WTC11 (cell line): Measurements from ENCODE around the gene PRSS56. TPM values are rescaled to one million over a fixed set of nuclear protein-coding genes. Genes with fewer than 3 reads are reported as not detected.

ENCODE experiments used
- ATAC-seq: fragments of 200-7000 bp; cut with Tn5 transposase; 2 replicates; pipeline ENCODE4 v1.10.0; 2021; ENCODE audit warnings: mild to moderate bottlenecking, moderate library complexity
- CTCF ChIA-PET: fragments of 300-600 bp; sonication (Branson Sonifier 250); formaldehyde crosslinking; loops from one replicate; lab custom pipeline; 2021; ENCODE audit warnings: antibody characterized with exemption; lab: Charles Lee
- POLR2A ChIA-PET: fragments of 350-600 bp; sonication (Branson Sonifier 250); formaldehyde crosslinking; loops from one replicate; lab custom pipeline; 2021; ENCODE audit warnings: antibody characterized with exemption; lab: Charles Lee
- DNase-seq: peaks from one replicate; pipeline ENCODE4 v3.0.0; 2021; ENCODE audit warnings: low spot score
- H3K27ac Mint-ChIP-seq: 2 replicates; pipeline ENCODE4 v1.8.0; 2021; ENCODE audit warnings: mixed read lengths
- H3K27me3 Mint-ChIP-seq: 2 replicates; pipeline ENCODE4 v1.8.0; 2021; ENCODE audit warnings: low read depth, mild to moderate bottlenecking, moderate library complexity, mixed read lengths
- H3K36me3 Mint-ChIP-seq: 2 replicates; pipeline ENCODE4 v1.8.0; 2021; ENCODE audit warnings: mixed read lengths
- H3K4me1 Mint-ChIP-seq: 2 replicates; pipeline ENCODE4 v1.8.0; 2022; ENCODE audit warnings: mixed read lengths
- H3K4me3 Mint-ChIP-seq: 2 replicates; pipeline ENCODE4 v1.8.0; 2021; ENCODE audit warnings: mild to moderate bottlenecking, moderate library complexity, mixed read lengths
- H3K9me3 Mint-ChIP-seq: 2 replicates; pipeline ENCODE4 v1.8.0; 2021; ENCODE audit warnings: mixed read lengths
- CBFB ChIP-seq: sonication (generic); formaldehyde crosslinking; IDR thresholded peaks from 2 replicates; pipeline ENCODE4 v1.8.1; 2022; ENCODE audit warnings: mild to moderate bottlenecking, low read depth, missing genetic modification reagents
- CREB1 ChIP-seq: sonication (generic); formaldehyde crosslinking; IDR thresholded peaks from 2 replicates; pipeline ENCODE4 v1.8.0; 2023; ENCODE audit warnings: mild to moderate bottlenecking, missing genetic modification reagents
- E2F5 ChIP-seq: sonication (generic); formaldehyde crosslinking; IDR thresholded peaks from 2 replicates; pipeline ENCODE4 v1.8.1; 2022; ENCODE audit warnings: mild to moderate bottlenecking, moderate library complexity, missing genetic modification reagents
- ESRRA ChIP-seq: sonication (generic); formaldehyde crosslinking; IDR thresholded peaks from 2 replicates; pipeline ENCODE4 v1.8.1; 2022; ENCODE audit warnings: mild to moderate bottlenecking, missing genetic modification reagents, borderline replicate concordance
- FOXP4 ChIP-seq: sonication (generic); formaldehyde crosslinking; IDR thresholded peaks from 2 replicates; pipeline ENCODE4 v1.8.0; 2022; ENCODE audit warnings: mild to moderate bottlenecking, missing genetic modification reagents
- IRF2 ChIP-seq: sonication (generic); formaldehyde crosslinking; IDR thresholded peaks from 2 replicates; pipeline ENCODE4 v1.8.0; 2022; ENCODE audit warnings: low read depth, missing genetic modification reagents, borderline replicate concordance
- NR2C2 ChIP-seq: sonication (generic); formaldehyde crosslinking; IDR thresholded peaks from 2 replicates; pipeline ENCODE4 v1.8.0; 2022; ENCODE audit warnings: mild to moderate bottlenecking, missing genetic modification reagents
- PRRX2 ChIP-seq: fragments of 250-450 bp; sonication (Bioruptor Pico); IDR thresholded peaks from 2 replicates; pipeline ENCODE4 v1.8.0; 2021; ENCODE audit warnings: mild to moderate bottlenecking
- TEAD4 ChIP-seq: sonication (generic); formaldehyde crosslinking; IDR thresholded peaks from 2 replicates; pipeline ENCODE4 v1.8.0; 2022; ENCODE audit warnings: mild to moderate bottlenecking, missing genetic modification reagents
- ZNF138 ChIP-seq: sonication (generic); formaldehyde crosslinking; conservative IDR thresholded peaks from 2 replicates; pipeline ENCODE4 v1.8.1; 2022; ENCODE audit warnings: mild to moderate bottlenecking, moderate library complexity, missing genetic modification reagents
- ZNF425 ChIP-seq: fragments of 250-450 bp; sonication (Bioruptor Pico); conservative IDR thresholded peaks from 2 replicates; pipeline ENCODE4 v1.9.0; 2021; ENCODE audit warnings: mild to moderate bottlenecking
- total RNA-seq: library from RNA; stranded (reverse); gene quantifications from 3 replicates; pipeline ENCODE4 v1.2.3, GENCODE V29; 2021
- TF ChIP-seq, protein P1 (sequence below): fragments of 250-450 bp; sonication (Bioruptor Pico); IDR thresholded peaks from 2 replicates; pipeline ENCODE4 v1.9.0; 2021; ENCODE audit warnings: mild to moderate bottlenecking
- TF ChIP-seq, protein P2 (sequence below): sonication (generic); formaldehyde crosslinking; IDR thresholded peaks from 2 replicates; pipeline ENCODE4 v1.8.1; 2023; ENCODE audit warnings: mild to moderate bottlenecking, missing genetic modification reagents
- TF ChIP-seq, protein P3 (sequence below): sonication (generic); formaldehyde crosslinking; IDR thresholded peaks from 2 replicates; pipeline ENCODE4 v1.8.0; 2022; ENCODE audit warnings: mild to moderate bottlenecking, missing genetic modification reagents

PRSS56 gene
- total RNA-seq, 1 experiment from 2014 or later: not detected

DNA sequence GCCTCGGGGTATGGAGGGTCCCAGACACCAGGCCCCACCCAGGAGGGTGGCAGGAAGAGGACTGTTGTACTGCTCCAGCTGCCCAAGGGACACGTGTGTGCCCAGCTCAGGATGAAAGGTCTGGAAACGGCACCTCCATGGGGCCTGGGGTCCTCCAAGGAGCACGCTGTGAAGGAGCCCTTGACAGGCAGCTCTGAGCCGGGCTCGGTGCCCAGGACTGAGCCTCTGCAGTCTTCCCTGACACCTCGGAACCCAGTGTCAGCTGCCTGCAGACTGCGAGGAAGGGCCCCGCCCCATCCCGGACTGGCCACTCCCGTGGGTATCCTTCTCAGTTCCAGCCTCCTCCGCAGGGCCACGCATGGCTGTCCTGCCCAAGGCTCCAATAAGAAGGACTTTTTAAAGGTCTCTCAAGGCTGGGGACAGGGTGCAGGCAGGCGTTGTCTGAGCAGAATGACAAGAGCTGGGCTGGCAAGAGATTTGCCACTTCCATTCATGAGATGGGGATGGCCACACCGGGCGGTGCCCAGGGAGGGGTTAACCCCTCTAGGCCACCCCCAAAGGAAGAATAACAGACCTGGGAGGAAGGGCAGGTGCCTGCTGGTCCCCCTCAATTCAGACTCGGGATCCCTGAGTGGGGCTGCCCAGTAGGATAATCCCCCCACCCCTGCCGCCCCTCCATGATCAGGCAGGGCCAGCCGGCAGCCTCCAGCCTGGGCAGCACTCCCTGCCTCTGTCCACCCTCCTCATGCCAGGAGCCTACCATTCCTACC, 41.4 kb upstream of the PRSS56 start (continued):
- TF ChIP-seq E2F5: no peak
- no peak for TF ChIP-seq CBFB (CRISPR knock-in tag)
- TF ChIP-seq, protein P1, sequence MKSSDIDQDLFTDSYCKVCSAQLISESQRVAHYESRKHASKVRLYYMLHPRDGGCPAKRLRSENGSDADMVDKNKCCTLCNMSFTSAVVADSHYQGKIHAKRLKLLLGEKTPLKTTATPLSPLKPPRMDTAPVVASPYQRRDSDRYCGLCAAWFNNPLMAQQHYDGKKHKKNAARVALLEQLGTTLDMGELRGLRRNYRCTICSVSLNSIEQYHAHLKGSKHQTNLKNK: no peak
- TF ChIP-seq PRRX2 (CRISPR knock-in tag): no peak
- TF ChIP-seq ZNF138 (CRISPR knock-in tag): no peak
- TF ChIP-seq, protein P2, sequence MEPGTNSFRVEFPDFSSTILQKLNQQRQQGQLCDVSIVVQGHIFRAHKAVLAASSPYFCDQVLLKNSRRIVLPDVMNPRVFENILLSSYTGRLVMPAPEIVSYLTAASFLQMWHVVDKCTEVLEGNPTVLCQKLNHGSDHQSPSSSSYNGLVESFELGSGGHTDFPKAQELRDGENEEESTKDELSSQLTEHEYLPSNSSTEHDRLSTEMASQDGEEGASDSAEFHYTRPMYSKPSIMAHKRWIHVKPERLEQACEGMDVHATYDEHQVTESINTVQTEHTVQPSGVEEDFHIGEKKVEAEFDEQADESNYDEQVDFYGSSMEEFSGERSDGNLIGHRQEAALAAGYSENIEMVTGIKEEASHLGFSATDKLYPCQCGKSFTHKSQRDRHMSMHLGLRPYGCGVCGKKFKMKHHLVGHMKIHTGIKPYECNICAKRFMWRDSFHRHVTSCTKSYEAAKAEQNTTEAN: no peak
- no peak for TF ChIP-seq ZNF425 (CRISPR knock-in tag)
- TF ChIP-seq NR2C2 (CRISPR knock-in tag): no peak

GRCh38 chr2:232479341-232480200, 40.6 kb upstream of the PRSS56 start:
- TF ChIP-seq ESRRA: no peak
- no peak for TF ChIP-seq IRF2 (CRISPR knock-in tag)
- TF ChIP-seq, protein P3, sequence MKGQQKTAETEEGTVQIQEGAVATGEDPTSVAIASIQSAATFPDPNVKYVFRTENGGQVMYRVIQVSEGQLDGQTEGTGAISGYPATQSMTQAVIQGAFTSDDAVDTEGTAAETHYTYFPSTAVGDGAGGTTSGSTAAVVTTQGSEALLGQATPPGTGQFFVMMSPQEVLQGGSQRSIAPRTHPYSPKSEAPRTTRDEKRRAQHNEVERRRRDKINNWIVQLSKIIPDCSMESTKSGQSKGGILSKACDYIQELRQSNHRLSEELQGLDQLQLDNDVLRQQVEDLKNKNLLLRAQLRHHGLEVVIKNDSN (CRISPR knock-in tag): no peak
- TF ChIP-seq FOXP4: no peak
- TF ChIP-seq TEAD4 (CRISPR knock-in tag): no peak
- no peak for TF ChIP-seq CREB1
- TF ChIP-seq, all 79 proteins: peak for 0
- DNase-seq: no peak

More at GRCh38 chr2:232479341-232480200, 40.6 kb upstream of the PRSS56 start:
- H3K4me3 Mint-ChIP-seq: no peak overlapping the region
- ChIA-PET POLR2A (no interaction called here), CTCF (interaction anchor here (1.0 kb wide), 1 partner anchor 45 kb away, joined by 3 read pairs; no protein-coding TSS in a partner anchor)
- ATAC-seq: no peak; the same call in 1 of the 2 replicates
- H3K27me3 Mint-ChIP-seq: peaks cover 17% of the 10 kb centered on the region
- H3K27ac Mint-ChIP-seq: no peak overlapping the region; the same call in 1 of the 2 replicates
- no peaks in the 10 kb centered on the region for H3K36me3 Mint-ChIP-seq
- H3K9me3 Mint-ChIP-seq: no peaks in the 10 kb centered on the region
- H3K4me1 Mint-ChIP-seq: peaks cover 4% of the 10 kb centered on the region
